ENCODE measurements around the gene SPOCK1.
"Not testable (repeated sequence)": the region's sequence is repeated elsewhere in the genome, so short reads cannot be mapped to it uniquely, and the experiment has no call there.

Gene SPOCK1

DNA sequence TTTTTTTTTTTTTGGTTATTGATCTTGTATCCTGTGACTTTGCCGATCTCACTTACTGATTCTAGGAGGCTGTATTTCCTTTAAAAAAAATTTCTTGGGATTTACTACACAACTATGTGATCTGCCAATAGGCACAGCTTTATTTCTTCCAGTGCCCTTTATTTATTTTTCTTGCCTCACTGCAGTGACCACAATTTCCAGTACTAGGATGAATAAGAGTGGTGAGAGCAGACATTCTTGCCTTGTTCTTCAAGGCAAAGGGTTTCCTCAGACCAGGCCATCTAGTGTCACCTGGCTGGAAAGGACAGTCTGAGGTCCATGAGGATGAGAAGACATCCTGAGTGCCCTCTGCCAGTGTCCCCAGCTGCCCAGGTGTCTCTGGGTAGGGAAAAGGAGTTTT is 265.4 kb downstream of the SPOCK1 start:
- no peak for DNase-seq
- no peak overlapping the region for H3K27ac Mint-ChIP-seq
- peaks cover 4% of the 10 kb centered on the region for H3K9me3 Mint-ChIP-seq
- TF ChIP-seq, protein P1, sequence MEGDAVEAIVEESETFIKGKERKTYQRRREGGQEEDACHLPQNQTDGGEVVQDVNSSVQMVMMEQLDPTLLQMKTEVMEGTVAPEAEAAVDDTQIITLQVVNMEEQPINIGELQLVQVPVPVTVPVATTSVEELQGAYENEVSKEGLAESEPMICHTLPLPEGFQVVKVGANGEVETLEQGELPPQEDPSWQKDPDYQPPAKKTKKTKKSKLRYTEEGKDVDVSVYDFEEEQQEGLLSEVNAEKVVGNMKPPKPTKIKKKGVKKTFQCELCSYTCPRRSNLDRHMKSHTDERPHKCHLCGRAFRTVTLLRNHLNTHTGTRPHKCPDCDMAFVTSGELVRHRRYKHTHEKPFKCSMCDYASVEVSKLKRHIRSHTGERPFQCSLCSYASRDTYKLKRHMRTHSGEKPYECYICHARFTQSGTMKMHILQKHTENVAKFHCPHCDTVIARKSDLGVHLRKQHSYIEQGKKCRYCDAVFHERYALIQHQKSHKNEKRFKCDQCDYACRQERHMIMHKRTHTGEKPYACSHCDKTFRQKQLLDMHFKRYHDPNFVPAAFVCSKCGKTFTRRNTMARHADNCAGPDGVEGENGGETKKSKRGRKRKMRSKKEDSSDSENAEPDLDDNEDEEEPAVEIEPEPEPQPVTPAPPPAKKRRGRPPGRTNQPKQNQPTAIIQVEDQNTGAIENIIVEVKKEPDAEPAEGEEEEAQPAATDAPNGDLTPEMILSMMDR (IDR thresholded peaks at IDR 0.05) = no peak
- no peak overlapping the region for H3K4me3 Mint-ChIP-seq
- no peaks in the 10 kb centered on the region for H3K36me3 Mint-ChIP-seq (ENCODE audit: low read depth)
- H3K27me3 Mint-ChIP-seq (ENCODE audit: low read depth, poor library complexity) = peaks cover 4% of the 10 kb centered on the region
- H3K4me1 Mint-ChIP-seq = no peaks in the 10 kb centered on the region

- H3K4me3 Mint-ChIP-seq; H3K9me3 Mint-ChIP-seq; H3K27me3 Mint-ChIP-seq (ENCODE audit: low read depth, poor library complexity); H3K27ac Mint-ChIP-seq; DNase-seq; H3K36me3 Mint-ChIP-seq (ENCODE audit: low read depth); H3K4me1 Mint-ChIP-seq: not testable (repeated sequence)
Observed at GRCh38 chr5:137233304-137233703, 265.8 kb downstream of the SPOCK1 start.

- peaks cover 4% of the 10 kb centered on the region for H3K27me3 Mint-ChIP-seq (ENCODE audit: low read depth, poor library complexity)
- TF ChIP-seq, protein P1 (IDR thresholded peaks at IDR 0.05) = no peak
Observed at GRCh38 chr5:137231540-137231939, 267.6 kb downstream of the SPOCK1 start.

GRCh38 chr5:137228816-137229215 is 270.3 kb downstream of the SPOCK1 start:
- H3K27ac Mint-ChIP-seq = no peak overlapping the region
- TF ChIP-seq, protein P1 (IDR thresholded peaks at IDR 0.05) = no peak
- no peak overlapping the region for H3K4me3 Mint-ChIP-seq
- peaks cover 4% of the 10 kb centered on the region for H3K9me3 Mint-ChIP-seq
- DNase-seq = no peak
- H3K27me3 Mint-ChIP-seq (ENCODE audit: low read depth, poor library complexity) = peaks cover 4% of the 10 kb centered on the region
- no peaks in the 10 kb centered on the region for H3K36me3 Mint-ChIP-seq (ENCODE audit: low read depth)
- H3K4me1 Mint-ChIP-seq = peaks cover 8% of the 10 kb centered on the region

More at GRCh38 chr5:137231540-137231939, 267.6 kb downstream of the SPOCK1 start:
- H3K4me1 Mint-ChIP-seq = no peaks in the 10 kb centered on the region
- no peak for DNase-seq
- no peak overlapping the region for H3K4me3 Mint-ChIP-seq
- H3K36me3 Mint-ChIP-seq (ENCODE audit: low read depth) = no peaks in the 10 kb centered on the region
- no peak overlapping the region for H3K27ac Mint-ChIP-seq
- peaks cover 4% of the 10 kb centered on the region for H3K9me3 Mint-ChIP-seq

DNA sequence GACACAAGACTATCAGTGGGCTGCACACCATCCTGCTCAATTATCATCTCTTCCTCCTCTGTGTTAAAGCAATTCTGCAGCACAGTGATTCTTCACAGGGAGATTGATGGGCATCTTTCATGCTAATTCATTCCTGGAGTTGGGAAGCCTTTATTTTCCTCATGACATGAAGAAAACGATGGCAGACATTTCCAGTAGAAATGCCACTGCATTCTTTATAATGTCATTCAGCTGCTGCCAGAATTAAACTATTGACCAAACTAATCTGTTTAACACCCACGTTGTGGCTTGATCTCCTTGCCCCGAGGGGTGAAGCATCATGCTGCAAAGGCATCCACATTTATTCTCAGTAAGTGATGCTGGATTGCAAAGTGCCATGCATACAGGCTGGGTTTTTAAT is 273.0 kb downstream of the SPOCK1 start:
- Mint-ChIP-seq H3K4me1 (peaks cover 8% of the 10 kb centered on the region), H3K4me3 (no peak overlapping the region), H3K27me3 (ENCODE audit: low read depth, poor library complexity) (peaks cover 4% of the 10 kb centered on the region), H3K27ac (no peak overlapping the region), H3K36me3 (ENCODE audit: low read depth) (no peaks in the 10 kb centered on the region), H3K9me3 (no peaks in the 10 kb centered on the region)
- TF ChIP-seq, protein P1 (IDR thresholded peaks at IDR 0.05) = no peak
- DNase-seq = no peak

GRCh38 chr5:137223324-137224295 is 275.5 kb downstream of the SPOCK1 start:
- DNase-seq = no peak
- TF ChIP-seq, protein P1 (IDR thresholded peaks at IDR 0.05) = no peak
- no peak overlapping the region for H3K27ac Mint-ChIP-seq
- H3K27me3 Mint-ChIP-seq (ENCODE audit: low read depth, poor library complexity) = no peaks in the 10 kb centered on the region
- H3K4me1 Mint-ChIP-seq = peaks cover 8% of the 10 kb centered on the region
- H3K36me3 Mint-ChIP-seq (ENCODE audit: low read depth) = no peaks in the 10 kb centered on the region
- no peak overlapping the region for H3K4me3 Mint-ChIP-seq
- no peaks in the 10 kb centered on the region for H3K9me3 Mint-ChIP-seq

Data from nephron progenitor cell (in vitro differentiated cells).